SIG-M5 treated with dmso at 0.1 percent for 504 hours (cell line): ENCODE results near the gene GTSF1L.
A peak's percentile ranks its signal among the peaks of the same experiment; 100 is the strongest.
"Not testable (repeated sequence)": the region's sequence is repeated elsewhere in the genome, so short reads cannot be mapped to it uniquely, and the experiment has no call there.

Experiments
- DNase-seq: peaks from one replicate; lab custom pipeline; 2025; ENCODE audit not compliant: unreplicated experiment; lab: John Stamatoyannopoulos, UW

Gene GTSF1L

GRCh38 chr20:43726811-43727338, at the start of gene GTSF1L:
Gene GTSF1L (minus strand): TSS chr20:43727002. CDS start chr20:43726694, 308 bp downstream.
- no peak for DNase-seq

DNA sequence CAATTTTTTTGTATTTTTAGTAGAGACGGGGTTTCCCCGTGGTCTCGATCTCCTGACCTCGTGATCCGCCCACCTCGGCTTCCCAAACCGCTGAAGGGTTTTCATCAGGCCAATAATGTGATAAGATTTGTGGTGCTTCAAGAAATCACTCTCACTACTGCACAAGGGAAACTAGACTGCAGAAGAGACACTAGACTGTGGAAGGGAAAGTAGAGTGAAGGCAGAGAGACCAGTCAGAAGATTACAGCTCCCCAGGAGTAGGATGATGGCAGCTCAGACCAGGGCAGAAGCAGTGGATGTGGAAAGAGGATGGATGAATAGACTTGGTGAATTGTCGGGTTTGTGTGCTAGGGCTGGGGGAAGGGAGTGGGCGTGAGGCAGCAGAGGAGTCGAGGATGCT, 48.0 kb upstream of the GTSF1L start:
- DNase-seq = no peak

GRCh38 chr20:43771503-43772190, 44.8 kb upstream of the GTSF1L start:
- no peak for DNase-seq

- DNase-seq = no peak
Measured at GRCh38 chr20:43770342-43770741, 43.5 kb upstream of the GTSF1L start.

DNA sequence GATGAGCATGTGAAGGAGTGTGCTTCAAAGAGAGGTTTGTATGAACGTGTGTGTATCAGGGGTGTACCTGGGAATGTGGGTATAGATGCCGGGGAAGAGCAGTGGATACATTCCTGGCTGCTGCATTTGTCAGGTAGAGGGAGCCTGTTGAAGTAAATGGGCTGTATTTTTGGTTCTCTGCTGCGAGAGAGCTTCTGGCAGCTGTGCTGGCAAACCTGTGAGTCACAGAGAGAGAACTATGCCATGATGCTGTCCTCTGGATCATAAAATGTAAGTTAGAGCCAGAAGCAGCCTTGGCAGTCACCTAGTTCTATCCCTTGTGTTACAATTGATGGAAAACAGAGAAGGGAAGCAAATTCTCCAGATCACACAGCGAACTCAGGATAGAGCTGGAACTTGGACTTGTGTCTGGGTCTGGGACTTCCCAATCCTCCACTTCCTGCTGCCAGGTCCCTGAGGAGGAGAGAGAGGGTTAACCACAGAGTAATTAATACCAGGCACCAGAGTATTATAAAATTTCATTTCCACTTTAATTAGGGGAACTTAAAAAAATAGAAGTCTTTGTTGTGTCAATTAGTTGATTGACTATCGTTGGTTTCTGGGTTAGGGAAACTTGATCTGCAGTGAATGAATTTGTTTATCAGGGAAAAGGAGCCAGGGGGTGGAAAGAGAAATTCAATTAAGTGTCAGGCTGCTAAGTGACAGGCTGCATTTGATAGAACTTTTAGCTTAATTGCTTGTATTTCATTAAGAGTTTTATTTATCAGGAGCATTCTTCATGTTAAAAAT, 41.1 kb upstream of the GTSF1L start:
- no peak for DNase-seq

DNA sequence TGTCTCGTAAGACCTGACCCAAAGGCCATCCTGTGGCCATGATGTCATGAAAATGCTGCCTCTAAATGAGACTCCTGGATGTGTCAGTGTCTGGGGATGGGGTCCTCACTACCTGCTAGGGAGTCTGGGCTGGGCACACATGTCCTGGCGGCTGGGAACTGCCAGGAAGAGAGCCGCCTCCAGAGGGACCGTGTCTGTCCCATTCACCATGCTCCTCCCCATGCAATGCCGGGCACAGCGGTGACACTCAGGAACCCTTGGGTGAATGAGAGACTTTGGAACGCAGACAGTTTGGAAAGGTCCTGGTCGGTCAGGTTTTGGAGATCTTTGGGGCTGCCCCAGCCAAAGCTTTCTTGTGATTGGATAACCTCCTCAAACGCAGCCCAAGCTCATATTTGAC, 40.1 kb upstream of the GTSF1L start:
- DNase-seq = no peak

GRCh38 chr20:43766385-43766784, 39.6 kb upstream of the GTSF1L start:
- DNase-seq = no peak

DNA sequence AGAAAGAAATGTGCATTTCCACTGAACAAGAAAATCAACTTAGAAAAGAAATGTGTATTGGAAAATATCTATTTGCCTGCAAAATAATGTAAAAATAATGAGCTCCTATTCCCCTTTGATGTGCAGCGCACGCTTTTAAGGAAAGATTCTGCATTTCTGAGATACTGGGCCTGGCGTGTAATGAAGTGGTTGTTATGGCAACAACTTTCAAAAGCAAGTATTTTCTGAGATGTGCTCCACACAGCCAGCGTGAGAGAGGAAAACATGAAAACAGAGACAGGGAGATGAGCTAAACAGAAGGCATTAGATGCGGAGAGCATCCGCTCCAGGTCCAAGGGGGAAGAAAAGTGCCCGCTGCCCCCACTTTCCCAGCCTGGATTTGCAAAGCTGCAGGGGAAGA, 39.1 kb upstream of the GTSF1L start:
- DNase-seq = no peak

GRCh38 chr20:43762911-43763310, 36.1 kb upstream of the GTSF1L start:
- no peak for DNase-seq

DNA sequence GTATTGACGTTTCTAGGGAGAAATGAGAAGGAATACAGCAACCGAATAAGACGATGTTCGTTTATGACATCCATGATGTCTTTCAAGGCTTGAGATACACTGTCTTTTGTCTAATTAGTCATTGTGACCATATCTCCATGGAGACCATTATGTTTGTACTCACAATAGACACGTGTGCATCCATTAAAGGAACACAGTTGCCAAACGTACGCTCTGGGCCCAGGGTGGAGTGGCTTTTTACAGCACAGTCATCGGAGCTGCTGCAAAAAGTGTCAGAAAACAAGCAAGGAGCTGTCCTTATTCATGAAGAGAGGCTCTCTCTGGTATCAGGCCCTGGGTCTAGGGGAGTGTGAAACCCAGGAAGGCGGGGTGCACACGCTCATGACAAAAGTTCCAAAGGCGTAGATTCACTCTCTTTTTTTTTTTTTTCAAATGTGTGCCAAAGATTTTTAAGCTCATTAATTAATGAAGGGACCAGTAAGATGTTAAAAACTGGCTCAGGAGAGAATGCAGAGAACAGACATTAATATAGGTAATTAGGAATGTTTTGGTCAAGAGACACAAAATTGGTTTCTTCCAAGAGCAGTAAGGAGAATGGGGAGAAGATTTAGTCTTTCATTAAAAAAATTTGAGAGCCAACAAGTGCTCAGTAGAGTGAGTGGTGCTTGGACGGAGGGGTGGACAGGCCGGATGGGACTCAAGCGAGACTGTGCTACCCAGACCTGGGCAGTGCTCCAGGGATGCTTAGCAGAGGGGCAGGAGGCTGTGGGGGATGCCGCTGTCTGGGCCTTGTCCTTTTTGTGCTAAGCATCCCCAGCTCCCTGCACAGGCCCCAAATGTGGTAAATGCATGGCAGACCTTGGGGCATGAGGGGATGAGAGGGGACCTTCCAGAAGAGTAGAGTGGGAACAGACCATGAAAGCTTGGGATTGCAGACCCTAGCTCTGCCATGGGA, 34.9 kb upstream of the GTSF1L start:
- no peak for DNase-seq

DNA sequence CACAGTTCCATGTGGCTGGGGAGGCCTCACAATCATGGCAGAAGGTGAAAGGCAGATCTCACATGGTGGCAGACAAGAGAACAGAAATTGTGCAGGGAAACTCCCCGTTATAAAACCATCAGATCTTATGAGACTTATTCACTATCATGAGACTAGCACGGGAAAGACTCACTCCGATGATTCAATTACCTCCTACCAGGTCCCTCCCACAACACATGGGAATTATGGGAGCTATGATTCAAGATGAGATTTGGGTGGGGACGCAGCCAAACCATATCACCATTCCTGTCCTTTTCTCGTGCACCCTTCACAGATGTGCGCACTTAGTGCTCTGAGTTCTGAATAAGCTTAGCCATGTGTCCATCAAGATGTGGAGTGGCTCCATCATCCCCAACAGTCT, 31.1 kb upstream of the GTSF1L start:
- not testable (repeated sequence) for DNase-seq

DNA sequence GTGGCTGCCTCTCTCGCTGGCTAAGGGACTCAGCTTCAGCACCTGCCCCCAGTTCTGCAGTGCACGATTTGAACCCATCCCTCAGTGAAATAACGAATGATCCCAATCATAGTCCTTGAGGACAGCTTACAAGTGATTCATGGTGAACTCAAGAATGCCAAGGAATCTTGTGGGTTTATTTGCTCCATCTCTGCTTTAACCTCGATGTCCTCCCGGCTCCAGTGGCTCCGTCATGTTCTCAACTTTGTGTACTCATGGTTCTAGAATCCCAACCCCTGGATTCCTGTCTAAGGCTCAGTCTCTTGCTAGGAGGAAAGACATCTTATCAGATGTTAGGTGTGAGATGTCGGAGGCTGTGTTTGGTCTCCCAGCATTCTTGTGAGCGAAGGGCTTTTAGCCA, 29.0 kb upstream of the GTSF1L start:
- DNase-seq = no peak

GRCh38 chr20:43755390-43755789, 28.6 kb upstream of the GTSF1L start:
- peak; percentile 55 for DNase-seq

DNA sequence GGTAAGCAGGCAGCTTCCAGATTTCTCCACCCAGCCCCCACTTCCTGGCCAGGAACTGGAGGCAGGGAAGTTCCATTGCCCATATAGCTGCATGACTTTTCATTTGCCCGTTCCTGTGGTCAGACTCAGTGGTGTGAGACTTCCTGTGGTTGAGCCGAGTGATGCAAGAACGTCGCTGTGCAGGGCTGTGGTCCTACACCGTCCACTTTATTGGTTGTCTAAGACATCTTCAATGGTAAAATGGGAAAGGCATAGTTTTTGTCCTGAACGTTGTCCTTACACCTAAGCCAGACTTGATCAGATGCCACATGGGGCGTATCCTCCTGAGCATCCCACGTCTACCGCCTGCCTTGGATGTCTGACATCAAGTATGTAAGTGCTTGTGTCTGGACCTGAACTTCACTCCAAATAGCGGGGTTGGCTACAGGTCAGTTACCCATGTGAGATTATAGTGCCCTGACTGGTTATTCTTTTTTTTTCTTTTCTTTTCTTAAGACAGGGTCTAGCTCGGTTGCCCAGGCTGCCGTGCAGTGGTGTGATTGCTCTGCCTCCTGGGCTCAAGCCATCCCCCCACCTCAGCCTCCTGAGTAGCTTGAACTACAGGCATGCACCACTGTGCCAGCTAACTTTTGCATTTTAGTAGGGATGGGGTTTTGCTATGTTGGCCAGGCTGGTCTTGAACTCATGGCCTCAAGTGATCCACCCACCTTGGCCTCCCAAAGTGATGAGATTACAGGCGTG, 25.9 kb upstream of the GTSF1L start:
- DNase-seq = peak; percentile 86

- no peak for DNase-seq
Measured at GRCh38 chr20:43752051-43752360, 25.2 kb upstream of the GTSF1L start.

GRCh38 chr20:43751167-43752050, 24.6 kb upstream of the GTSF1L start:
- peak; percentile 50 for DNase-seq

- no peak for DNase-seq
Measured at GRCh38 chr20:43750774-43751166, 24.0 kb upstream of the GTSF1L start.

GRCh38 chr20:43749734-43750294, 23.0 kb upstream of the GTSF1L start:
- peak; percentile 26 for DNase-seq

DNA sequence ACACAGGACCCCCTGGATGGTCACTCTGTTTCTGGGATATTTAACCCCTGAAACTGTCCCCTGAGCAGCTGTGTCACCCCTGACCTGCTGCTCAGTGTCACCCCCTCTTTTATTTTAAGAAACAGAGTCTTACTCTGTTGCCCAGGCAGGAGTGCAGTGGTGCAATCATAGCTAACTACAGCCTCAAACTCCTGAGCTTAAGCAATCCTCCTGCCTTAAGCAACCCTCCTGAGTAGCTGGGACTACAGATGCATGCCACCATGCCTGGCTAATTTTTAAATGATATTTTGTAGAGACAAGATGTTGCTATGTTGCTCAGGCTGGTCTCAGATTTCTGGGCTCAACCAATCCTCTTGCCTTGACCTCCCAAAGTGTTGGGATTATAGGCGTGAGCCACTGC, 21.5 kb upstream of the GTSF1L start:
- peak; percentile 79 for DNase-seq
